Measurements from ENCODE around the gene TNRC6C.
"Not testable (repeated sequence)": the region's sequence is repeated elsewhere in the genome, so short reads cannot be mapped to it uniquely, and the experiment has no call there.

The TNRC6C gene

GRCh38 chr17:78135858-78136500 is 177.5 kb downstream of the TNRC6C start:
- no peak overlapping the region for H3K4me3 ChIP-seq (ENCODE audit: low read length)
- no peak for DNase-seq (ENCODE audit: low read depth, low spot score)

- H3K4me3 ChIP-seq (ENCODE audit: low read length): no peak overlapping the region
- DNase-seq (ENCODE audit: low read depth, low spot score): no peak
These were observed 179.1 kb downstream of the TNRC6C start for GRCh38 chr17:78137392-78138203.

GRCh38 chr17:78138204-78139060 is 179.9 kb downstream of the TNRC6C start:
- no peak for DNase-seq (ENCODE audit: low read depth, low spot score)
- no peak overlapping the region for H3K4me3 ChIP-seq (ENCODE audit: low read length)

GRCh38 chr17:78139861-78140168 is 181.3 kb downstream of the TNRC6C start:
- H3K4me3 ChIP-seq (ENCODE audit: low read length): not testable (repeated sequence)

GRCh38 chr17:78140169-78141051 is 181.9 kb downstream of the TNRC6C start:
- H3K4me3 ChIP-seq (ENCODE audit: low read length): no peak overlapping the region

More at GRCh38 chr17:78139861-78140168, 181.3 kb downstream of the TNRC6C start:
- not testable (repeated sequence) for DNase-seq (ENCODE audit: low read depth, low spot score)

GRCh38 chr17:78141437-78142118 is 183.1 kb downstream of the TNRC6C start:
- DNase-seq (ENCODE audit: low read depth, low spot score): no peak
- no peak overlapping the region for H3K4me3 ChIP-seq (ENCODE audit: low read length)

More at GRCh38 chr17:78140169-78141051, 181.9 kb downstream of the TNRC6C start:
- DNase-seq (ENCODE audit: low read depth, low spot score): peak; percentile 93

GRCh38 chr17:78142119-78142861 is 183.8 kb downstream of the TNRC6C start:
- DNase-seq (ENCODE audit: low read depth, low spot score): no peak
- H3K4me3 ChIP-seq (ENCODE audit: low read length): no peak overlapping the region

GRCh38 chr17:78143214-78144146 is 185.0 kb downstream of the TNRC6C start:
- no peak overlapping the region for H3K4me3 ChIP-seq (ENCODE audit: low read length)
- no peak for DNase-seq (ENCODE audit: low read depth, low spot score)

GRCh38 chr17:78144147-78144719 is 185.7 kb downstream of the TNRC6C start:
- no peak overlapping the region for H3K4me3 ChIP-seq (ENCODE audit: low read length)
- DNase-seq (ENCODE audit: low read depth, low spot score): no peak

GRCh38 chr17:78144736-78145641 is 186.5 kb downstream of the TNRC6C start:
- H3K4me3 ChIP-seq (ENCODE audit: low read length): no peak overlapping the region
- no peak for DNase-seq (ENCODE audit: low read depth, low spot score)

GRCh38 chr17:78146471-78146869 is 188.0 kb downstream of the TNRC6C start:
- no peak for DNase-seq (ENCODE audit: low read depth, low spot score)
- no peak overlapping the region for H3K4me3 ChIP-seq (ENCODE audit: low read length)

GRCh38 chr17:78146881-78147280 is 188.4 kb downstream of the TNRC6C start:
- DNase-seq (ENCODE audit: low read depth, low spot score): no peak
- H3K4me3 ChIP-seq (ENCODE audit: low read length): no peak overlapping the region

GRCh38 chr17:78147315-78147998 is 189.0 kb downstream of the TNRC6C start:
- H3K4me3 ChIP-seq (ENCODE audit: low read length): no peak overlapping the region
- DNase-seq (ENCODE audit: low read depth, low spot score): no peak

GRCh38 chr17:78148286-78149016 is 189.9 kb downstream of the TNRC6C start:
- H3K4me3 ChIP-seq (ENCODE audit: low read length): no peak overlapping the region
- DNase-seq (ENCODE audit: low read depth, low spot score): no peak
